Right lobe of liver (tissue), 6 donors: ENCODE results near the gene GDE1. TPM values are rescaled to one million over a fixed set of nuclear protein-coding genes. Genes with fewer than 3 reads are reported as not detected.
"Not testable (repeated sequence)": the region's sequence is repeated elsewhere in the genome, so short reads cannot be mapped to it uniquely, and the experiment has no call there.

Experiments
- ATAC-seq, 4 donors: fragments of 200-7000 bp; cut with Tn5 transposase; one replicate each; pipeline ENCODE4 v1.9.1; 2020; ENCODE audit warnings: mild to moderate bottlenecking in 4 of 4, moderate library complexity in 4 of 4
- DNase-seq, 3 donors: peaks; one replicate each; pipeline ENCODE4 v3.0.0-alpha.2; 2020
- H3K27ac ChIP-seq, 3 donors: fragments of 200-600 bp; one replicate each; pipeline ENCODE4 v1.8.0; 2022
- H3K27me3 ChIP-seq, 2 donors: fragments of 200-600 bp; one replicate each; pipeline ENCODE4 v1.8.0; 2022
- H3K36me3 ChIP-seq, 4 donors: fragments of 200-600 bp; sonication (generic) in 1 of 4; one replicate each; pipeline versions ENCODE4 v1.5.1 to v1.8.0; 2017 to 2022; ENCODE audit warnings: control low read depth in 1 of 4
- H3K4me1 ChIP-seq, 4 donors: fragments of 200-600 bp; sonication (generic) in 1 of 4; one replicate each; pipeline versions ENCODE4 v1.5.1 to v1.8.0; 2017 to 2022; ENCODE audit warnings: control low read depth in 1 of 4
- H3K4me3 ChIP-seq, 3 donors: fragments of 200-600 bp; one replicate each; pipeline ENCODE4 v1.8.0; 2022
- H3K9me3 ChIP-seq, 4 donors: fragments of 200-600 bp; sonication (generic) in 1 of 4; one replicate each; pipeline versions ENCODE4 v1.5.1 to v1.8.0; 2017 to 2022; ENCODE audit warnings: control low read depth in 1 of 4
- POLR2A ChIP-seq: fragments of 450-650 bp; IDR thresholded peaks from one replicate; pipeline ENCODE4 v1.6.1; 2017; ENCODE audit warnings: antibody characterized with exemption, mild to moderate bottlenecking
- WGBS: methylation state at CpG from one replicate; pipeline ENCODE4 v1.1.6; 2018; ENCODE audit warnings: low coverage, low lambda C conversion rate; ENCODE audit not compliant: insufficient coverage; ENCODE audit errors: missing lambda C conversion rate; 5-methylcytosine and 5-hydroxymethylcytosine counted together
- intact Hi-C, 2 donors: fragments of 100-400 bp; cut with DNase I; formaldehyde crosslinking; loops; one replicate each; pipeline versions ENCODE4 v1.11.2 to v1.14.1; 2022
- total RNA-seq, 6 experiments: library from RNA; depleted of rRNA in 2 of 6; stranded (reverse); fragments of >200 nt in 2 of 6; fragmentation: NEBNext Ultra II Directional in 3 of 6; extraction: Animal tissue kit (Norgen Biotek cat#: 25700) in 3 of 6; gene quantifications; one replicate each; pipeline versions ENCODE4 v1.1.0 to v1.2.4, GENCODE V29; 2016 to 2023
- TF ChIP-seq, protein P1 (sequence below), 4 donors: fragments of 200-600 bp in 3 of 4; fragments of 450-650 bp in 1 of 4; IDR thresholded peaks; one replicate each; pipeline versions ENCODE4 v1.5.1 to v1.8.0; 2016 to 2022; ENCODE audit warnings: antibody characterized with exemption in 4 of 4, mild to moderate bottlenecking in 2 of 4
- donor health status: DM: no; HTN: yes; CAD: no.
- donor health status: DM: no; HTN: no; CAD: no.
- donor health status: DM: no; HTN: no; CAD: no.
- donor health status: DM: no; HTN: yes; CAD: no.
- donor health status: DM: no; HTN: yes; CAD: no.

Gene GDE1
- total RNA-seq, 6 experiments from 2014 or later, result 19.1 to 30.5 (median 21.1) TPM

DNA sequence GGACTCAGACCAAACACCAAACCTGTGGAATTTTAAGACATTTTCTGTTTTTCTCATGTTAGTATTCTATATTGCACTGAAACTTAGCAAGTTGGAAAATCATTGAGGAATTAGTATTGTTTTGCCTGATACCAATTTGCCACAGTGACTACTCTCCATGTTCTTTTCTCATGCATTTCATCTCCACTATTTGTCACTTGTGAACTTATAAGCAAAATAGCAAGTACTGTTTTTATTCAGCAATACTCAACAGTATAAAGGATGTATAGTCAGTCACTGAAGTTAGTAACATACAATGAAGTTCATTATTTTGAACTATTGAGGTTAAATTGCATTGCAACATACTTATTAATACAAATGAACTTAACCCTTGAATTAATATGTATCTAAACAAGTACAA lies 27.8 kb upstream of the GDE1 start:
- Histone ChIP-seq H3K9me3 (no peaks in the 10 kb centered on the region), H3K4me1 (peaks cover 0 to 3% (median under 1%) of the 10 kb centered on the region in 4 donors), H3K27me3 (no peaks in the 10 kb centered on the region), H3K27ac (no peak overlapping the region), H3K36me3 (peaks cover 0 to 18% (median 2%) of the 10 kb centered on the region in 4 donors), H3K4me3 (no peak overlapping the region)
- ATAC-seq (no peak), DNase-seq (no peak)
- TF ChIP-seq POLR2A, result no peak
- TF ChIP-seq, protein P1, sequence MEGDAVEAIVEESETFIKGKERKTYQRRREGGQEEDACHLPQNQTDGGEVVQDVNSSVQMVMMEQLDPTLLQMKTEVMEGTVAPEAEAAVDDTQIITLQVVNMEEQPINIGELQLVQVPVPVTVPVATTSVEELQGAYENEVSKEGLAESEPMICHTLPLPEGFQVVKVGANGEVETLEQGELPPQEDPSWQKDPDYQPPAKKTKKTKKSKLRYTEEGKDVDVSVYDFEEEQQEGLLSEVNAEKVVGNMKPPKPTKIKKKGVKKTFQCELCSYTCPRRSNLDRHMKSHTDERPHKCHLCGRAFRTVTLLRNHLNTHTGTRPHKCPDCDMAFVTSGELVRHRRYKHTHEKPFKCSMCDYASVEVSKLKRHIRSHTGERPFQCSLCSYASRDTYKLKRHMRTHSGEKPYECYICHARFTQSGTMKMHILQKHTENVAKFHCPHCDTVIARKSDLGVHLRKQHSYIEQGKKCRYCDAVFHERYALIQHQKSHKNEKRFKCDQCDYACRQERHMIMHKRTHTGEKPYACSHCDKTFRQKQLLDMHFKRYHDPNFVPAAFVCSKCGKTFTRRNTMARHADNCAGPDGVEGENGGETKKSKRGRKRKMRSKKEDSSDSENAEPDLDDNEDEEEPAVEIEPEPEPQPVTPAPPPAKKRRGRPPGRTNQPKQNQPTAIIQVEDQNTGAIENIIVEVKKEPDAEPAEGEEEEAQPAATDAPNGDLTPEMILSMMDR (IDR thresholded peaks at IDR 0.05), result no peak
- intact Hi-C loops, result no loop called here

GRCh38 chr16:19548144-19548543 lies 26.2 kb upstream of the GDE1 start:
- ATAC-seq (no peak), DNase-seq (no peak)
- intact Hi-C loops, result no loop called here
- Histone ChIP-seq H3K27ac (no peak overlapping the region), H3K4me3 (no peak overlapping the region), H3K9me3 (no peaks in the 10 kb centered on the region), H3K36me3 (peaks cover 0 to 18% (median 2%) of the 10 kb centered on the region in 4 donors), H3K4me1 (peaks cover 0 to 4% (median 0%) of the 10 kb centered on the region in 4 donors), H3K27me3 (no peaks in the 10 kb centered on the region)
- 88% methylated on average over 3 of the region's 3 CpGs for WGBS
- TF ChIP-seq, protein P1 (IDR thresholded peaks at IDR 0.05), result no peak
- no peak for TF ChIP-seq POLR2A

- DNase-seq, H3K27me3 ChIP-seq, ATAC-seq, H3K9me3 ChIP-seq, H3K4me1 ChIP-seq, intact Hi-C loops, H3K4me3 ChIP-seq, H3K27ac ChIP-seq: not testable (repeated sequence)
- peaks cover 0 to 13% (median 2%) of the 10 kb centered on the region in 4 donors for H3K36me3 ChIP-seq
- 72% methylated on average over 10 of the region's 10 CpGs for WGBS
Observed at GRCh38 chr16:19543278-19543996, 21.5 kb upstream of the GDE1 start.

GRCh38 chr16:19542138-19542821 lies 20.4 kb upstream of the GDE1 start:
- intact Hi-C loops, result no loop called here
- TF ChIP-seq, protein P1 (IDR thresholded peaks at IDR 0.05), result no peak
- TF ChIP-seq POLR2A, result no peak
- Histone ChIP-seq H3K36me3 (peaks cover 0 to 13% (median 2%) of the 10 kb centered on the region in 4 donors), H3K9me3 (no peaks in the 10 kb centered on the region), H3K27me3 (no peaks in the 10 kb centered on the region), H3K4me3 (no peak overlapping the region), H3K4me1 (peaks cover 0 to 10% (median 2%) of the 10 kb centered on the region in 4 donors), H3K27ac (peak overlapping the region in 1 of 3 donors; percentile 15)
- WGBS, result 72% methylated on average over 3 of the region's 3 CpGs
- peak in 1 of 3 donors; percentile 59 for DNase-seq
- peak; percentile 90 to 96 (median 92) for ATAC-seq
